GM12878 (cell line): ENCODE results near the gene OTULINL. TPM values are rescaled to one million over a fixed set of nuclear protein-coding genes. Genes with fewer than 3 reads are reported as not detected.

ENCODE experiments used
- ATAC-seq: fragments of 200-7000 bp; cut with Tn5 transposase; 3 replicates; pipeline ENCODE4 v1.9.1; 2020; ENCODE audit warnings: mild to moderate bottlenecking, moderate library complexity
- BruUV-seq: library from RNA; stranded (reverse); fragments of 400-500 nt; replicated peaks from 2 replicates; lab custom pipeline; 2021; lab: Mats Ljungman, UMichigan
- CTCF ChIA-PET: fragments of 300-600 bp; sonication (Branson Sonifier 250); formaldehyde crosslinking; extraction: SDS; loops from one replicate; lab custom pipeline; 2021; ENCODE audit warnings: inconsistent platforms; lab: Yijun Ruan, JAX
- POLR2A ChIA-PET: fragments of 350-600 bp; formaldehyde crosslinking; extraction: SDS; loops from one replicate; lab custom pipeline; 2021; ENCODE audit warnings: inconsistent platforms; lab: Charles Lee
- RAD21 ChIA-PET: fragments of 300-600 bp; sonication (Branson Sonifier 250); formaldehyde crosslinking; loops from one replicate; lab custom pipeline; 2023; ENCODE audit warnings: antibody characterized with exemption; ENCODE audit not compliant: unreplicated experiment; lab: Charles Lee
- SMC1A ChIA-PET: fragments of 300-600 bp; sonication (Branson Sonifier 250); formaldehyde crosslinking; loops from one replicate; lab custom pipeline; 2023; ENCODE audit not compliant: unreplicated experiment, uncharacterized antibody; lab: Charles Lee
- DNase-seq: peaks from one replicate; pipeline ENCODE4 v3.0.0-alpha.2; 2011; ENCODE audit warnings: low read depth, low spot score
- FAIRE-seq: peaks from 3 replicates; lab custom pipeline; 2011; peaks lifted over from hg19 to GRCh38; lab: Jason Lieb, UNC
- H2AFZ ChIP-seq: 2 replicates; pipeline ENCODE4 v1.6.0; 2011; ENCODE audit warnings: low read depth, low read length, control low read depth; ENCODE audit not compliant: control insufficient read depth
- H3K27ac ChIP-seq: 2 replicates; pipeline ENCODE4 v1.5.1; 2011; ENCODE audit warnings: control low read depth; ENCODE audit not compliant: control insufficient read depth, insufficient read depth
- H3K27me3 ChIP-seq, 2 experiments: replicated peaks in 1 of 2; 2 replicates each; pipeline versions ENCODE4 v1.6.0 to v1.6.1; 2011; ENCODE audit warnings: low read length in 1 of 2; ENCODE audit not compliant: control insufficient read depth in 2 of 2, insufficient read depth in 2 of 2
- H3K36me3 ChIP-seq, 2 experiments: 2 replicates each; pipeline ENCODE4 v1.5.1; 2011; ENCODE audit warnings: low read length in 1 of 2; ENCODE audit not compliant: control insufficient read depth in 2 of 2, insufficient read depth in 2 of 2
- H3K4me1 ChIP-seq: 2 replicates; pipeline ENCODE4 v1.6.1; 2011; ENCODE audit warnings: mild to moderate bottlenecking, low read length, moderate library complexity, mixed read lengths; ENCODE audit not compliant: control insufficient read depth, insufficient read depth
- H3K4me2 ChIP-seq: 2 replicates; pipeline ENCODE4 v1.6.0; 2011; ENCODE audit warnings: control low read depth; ENCODE audit not compliant: control insufficient read depth, insufficient read depth
- H3K4me3 ChIP-seq: fragments of 200-600 bp; sonication (generic); 2 replicates; pipeline ENCODE4 v1.5.1; 2016
- H3K79me2 ChIP-seq: 2 replicates; pipeline ENCODE4 v1.6.0; 2011; ENCODE audit warnings: low read length; ENCODE audit not compliant: control insufficient read depth, insufficient read depth
- H3K9ac ChIP-seq: 2 replicates; pipeline ENCODE4 v1.8.0; 2011; ENCODE audit warnings: low read length, control low read depth, mixed read lengths; ENCODE audit not compliant: control insufficient read depth, insufficient read depth
- H3K9me3 ChIP-seq: replicated peaks from 3 replicates; pipeline ENCODE4 v1.5.1; 2011; ENCODE audit warnings: mild to moderate bottlenecking, low read length; ENCODE audit not compliant: control insufficient read depth, insufficient read depth
- H4K20me1 ChIP-seq: 2 replicates; pipeline ENCODE4 v1.6.0; 2011; ENCODE audit not compliant: control insufficient read depth, insufficient read depth
- BCLAF1 ChIP-seq: fragments of 450-650 bp; IDR thresholded peaks from 2 replicates; pipeline ENCODE4 v1.6.1; 2017; ENCODE audit warnings: antibody characterized with exemption, mild to moderate bottlenecking, moderate library complexity
- BRCA1 ChIP-seq: IDR thresholded peaks from 2 replicates; pipeline ENCODE4 v1.6.1; 2011; ENCODE audit warnings: low read depth, low read length, improper control_type of control experiment
- CBX5 ChIP-seq: sonication (generic); IDR thresholded peaks from 2 replicates; pipeline ENCODE4 v1.6.1; 2016; ENCODE audit warnings: low read depth, moderate library complexity, mild to moderate bottlenecking, inconsistent platforms
- CHD4 ChIP-seq: fragments of 200-600 bp; sonication (generic); IDR thresholded peaks from 2 replicates; pipeline ENCODE4 v1.6.1; 2016; ENCODE audit warnings: mild to moderate bottlenecking
- E2F4 ChIP-seq: IDR thresholded peaks from 2 replicates; pipeline ENCODE4 v1.6.1; 2012; ENCODE audit warnings: low read depth, low read length, improper control_type of control experiment
- GATAD2B ChIP-seq: fragments of 450-650 bp; conservative IDR thresholded peaks from 2 replicates; pipeline ENCODE4 v1.6.1; 2017; ENCODE audit warnings: low read depth, mild to moderate bottlenecking, moderate library complexity
- NFXL1 ChIP-seq: fragments of 450-650 bp; IDR thresholded peaks from 2 replicates; pipeline ENCODE4 v1.6.1; 2017; ENCODE audit warnings: antibody characterized with exemption, mild to moderate bottlenecking, borderline replicate concordance
- NFYA ChIP-seq: IDR thresholded peaks from 2 replicates; pipeline ENCODE4 v1.6.1; 2011; ENCODE audit warnings: low read depth, mild to moderate bottlenecking, low read length, improper control_type of control experiment, borderline replicate concordance
- PRDM15 ChIP-seq: fragments of 450-650 bp; formaldehyde crosslinking; IDR thresholded peaks from 2 replicates; pipeline ENCODE4 v1.4.0; 2020; ENCODE audit warnings: mild to moderate bottlenecking, moderate library complexity
- RFX5 ChIP-seq: IDR thresholded peaks from 2 replicates; pipeline ENCODE4 v1.6.1; 2011; ENCODE audit warnings: low read depth, low read length, improper control_type of control experiment
- SMARCA5 ChIP-seq: fragments of 450-650 bp; IDR thresholded peaks from 2 replicates; pipeline ENCODE4 v1.6.1; 2017; ENCODE audit warnings: mild to moderate bottlenecking
- SUZ12 ChIP-seq: fragments of 200-600 bp; sonication (generic); IDR thresholded peaks from one replicate; pipeline ENCODE4 v1.6.1; 2018; ENCODE audit warnings: antibody characterized with exemption, mild to moderate bottlenecking; ENCODE audit not compliant: unreplicated experiment
- TCF3 ChIP-seq: IDR thresholded peaks from 2 replicates; pipeline ENCODE4 v1.6.1; 2012; ENCODE audit warnings: low read depth, mild to moderate bottlenecking, low read length, borderline replicate concordance; ENCODE audit not compliant: insufficient read depth
- WRNIP1 ChIP-seq: IDR thresholded peaks from 2 replicates; pipeline ENCODE4 v1.6.1; 2011; ENCODE audit warnings: low read depth, low read length, improper control_type of control experiment, borderline replicate concordance
- ZNF384 ChIP-seq: IDR thresholded peaks from 2 replicates; pipeline ENCODE4 v1.6.1; 2012; ENCODE audit warnings: low read depth, mild to moderate bottlenecking, low read length, improper control_type of control experiment, borderline replicate concordance
- WGBS: methylation state at CpG from one replicate; pipeline ENCODE4 v1.1.6; 2016; ENCODE audit warnings: low lambda C conversion rate; ENCODE audit not compliant: insufficient replicate concordance, insufficient coverage; ENCODE audit errors: missing lambda C conversion rate; 5-methylcytosine and 5-hydroxymethylcytosine counted together
- in situ Hi-C: fragments of 300-500 bp; cut with MboI; formaldehyde crosslinking; loops from 9 replicates; pipeline ENCODE4 v1.14.3; 2018; ENCODE audit warnings: mixed read lengths
- intact Hi-C: fragments of 100-400 bp; cut with micrococcal nuclease; formaldehyde crosslinking; loops from one replicate; pipeline ENCODE4 v1.14.2; 2022; ENCODE audit not compliant: unreplicated experiment
- polyA plus RNA-seq, 11 experiments: library from polyadenylated mRNA; depleted of rRNA in 4 of 11; unstranded in 6 of 11; stranded (reverse) in 5 of 11; fragments of >200 nt; fragmentation: Nextera tagmentation in 4 of 11; fragmentation: Illumina TruSeq in 1 of 11; extraction: Ambion mirVana in 4 of 11; extraction: Trizol in 1 of 11; gene quantifications; 1 replicate in 1 of 11; 2 replicates in 10 of 11; pipeline versions ENCODE4 v1.2.1 to v1.2.3, GENCODE V29; 2011 to 2016; ENCODE audit warnings: inconsistent platforms in 2 of 11, missing spikeins in 2 of 11, low read depth in 1 of 11
- total RNA-seq, 4 experiments: library from RNA; depleted of rRNA in 3 of 4; stranded (reverse); fragments of >200 nt in 3 of 4; fragmentation: Illumina TruSeq in 1 of 4; extraction: Trizol in 1 of 4; gene quantifications; 2 replicates each; pipeline versions ENCODE4 v1.2.1 to v1.2.3, GENCODE V29; 2013 to 2021

The OTULINL gene
- total and polyA plus RNA-seq, 10 of the 15 experiments (the other 5 are each of a cell fraction or from before 2014, with no cell fraction given): 0.60 to 4.7 (median 1.8) TPM

- intact Hi-C loops: no loop called here
- no peaks in the 10 kb centered on the region for H4K20me1 ChIP-seq
- no peaks in the 10 kb centered on the region for H3K36me3 ChIP-seq
- no peak overlapping the region for H3K9ac ChIP-seq
- H3K9me3 ChIP-seq: no peaks in the 10 kb centered on the region
- RAD21 ChIA-PET: interaction anchor here (0.7 to 1.0 kb wide), 3 partner anchors 21 to 658 kb away, joined by 3 to 4 read pairs (median 3); no protein-coding TSS in a partner anchor
- no peak overlapping the region for H3K4me2 ChIP-seq
- H3K4me1 ChIP-seq: no peaks in the 10 kb centered on the region
- in situ Hi-C loops: loop anchor here (25.0 kb wide), 1 partner anchor 488 kb away; no protein-coding TSS in a partner anchor
- H3K4me3 ChIP-seq: no peak overlapping the region
- no peaks in the 10 kb centered on the region for H3K27me3 ChIP-seq
- no TSS peak for BruUV-seq
- POLR2A ChIA-PET: no interaction called here
- CTCF ChIA-PET: interaction anchor here (1.1 to 4.3 kb wide), 9 partner anchors 34 to 673 kb away, joined by 3 to 59 read pairs (median 14); no protein-coding TSS in a partner anchor
- no peak for ATAC-seq
- H3K79me2 ChIP-seq: no peaks in the 10 kb centered on the region
- SMC1A ChIA-PET: interaction anchor here (0.6 to 3.1 kb wide), 9 partner anchors 33 to 662 kb away, joined by 3 to 23 read pairs (median 6); no protein-coding TSS in a partner anchor
- no peak for DNase-seq
- 89% methylated on average over 3 of the region's 3 CpGs for WGBS
- no peak overlapping the region for H2AFZ ChIP-seq
- no peak for FAIRE-seq
- H3K27ac ChIP-seq: no peak overlapping the region
- TF ChIP-seq BRCA1 (no peak), ZNF384 (no peak), SUZ12 (no peak), PRDM15 (CRISPR knock-in tag) (no peak), BCLAF1 (no peak), RFX5 (no peak), GATAD2B (no peak), E2F4 (no peak), WRNIP1 (no peak), CHD4 (no peak), NFXL1 (no peak), TCF3 (no peak), CBX5 (no peak), NFYA (no peak), SMARCA5 (no peak)
Observed at GRCh38 chr5:14650052-14650451, 68.5 kb downstream of the OTULINL start.
